HepG2 (cell line): ENCODE measurements around the gene TRAK1. TPM values are rescaled to one million over a fixed set of nuclear protein-coding genes. Genes with fewer than 3 reads are reported as not detected.

Source experiments
- ARID5B ChIP-seq: IDR thresholded peaks from 2 replicates; pipeline ENCODE4 v1.4.0; 2020; ENCODE audit warnings: mild to moderate bottlenecking, missing genetic modification reagents
- DNMT3B ChIP-seq: conservative IDR thresholded peaks from 2 replicates; pipeline ENCODE4 v1.6.1; 2016; ENCODE audit warnings: missing biosample characterization, control low read depth
- MAF1 ChIP-seq: sonication (generic); formaldehyde crosslinking; IDR thresholded peaks from 2 replicates; pipeline ENCODE4 v1.5.0; 2020; ENCODE audit warnings: missing genetic modification reagents, borderline replicate concordance
- SAP130 ChIP-seq: IDR thresholded peaks from 2 replicates; pipeline ENCODE4 v1.6.1; 2016; ENCODE audit warnings: low read depth
- SNRNP70 ChIP-seq: fragments of 200-400 bp; formaldehyde crosslinking; IDR thresholded peaks from 2 replicates; pipeline ENCODE4 v1.6.1; 2017; ENCODE audit warnings: mild to moderate bottlenecking, low read depth, low read length, moderate library complexity
- SOX6 ChIP-seq, 2 experiments: fragments of 450-650 bp in 1 of 2; sonication (generic) in 1 of 2; formaldehyde crosslinking in 1 of 2; IDR thresholded peaks; 2 replicates each; pipeline versions ENCODE4 v1.4.0 to v1.6.1; 2017 to 2020; ENCODE audit warnings: antibody characterized with exemption in 1 of 2, mild to moderate bottlenecking in 1 of 2, missing genetic modification reagents in 1 of 2
- TOE1 ChIP-seq: sonication (generic); formaldehyde crosslinking; IDR thresholded peaks from 2 replicates; pipeline ENCODE4 v1.4.0; 2020; ENCODE audit warnings: mild to moderate bottlenecking, missing genetic modification reagents
- ZBTB44 ChIP-seq: sonication (generic); formaldehyde crosslinking; IDR thresholded peaks from 2 replicates; pipeline ENCODE4 v1.4.0; 2020; ENCODE audit warnings: missing genetic modification reagents
- ZFYVE20 ChIP-seq: sonication (generic); formaldehyde crosslinking; IDR thresholded peaks from 2 replicates; pipeline ENCODE4 v1.8.0; 2023; ENCODE audit warnings: low read depth, mild to moderate bottlenecking, moderate library complexity, missing genetic modification reagents, borderline replicate concordance
- ZNF224 ChIP-seq: sonication (generic); formaldehyde crosslinking; IDR thresholded peaks from 2 replicates; pipeline ENCODE4 v1.5.0; 2020; ENCODE audit warnings: mild to moderate bottlenecking, missing genetic modification reagents
- ZNF253 ChIP-seq: sonication (generic); formaldehyde crosslinking; IDR thresholded peaks from 2 replicates; pipeline ENCODE4 v1.8.0; 2022; ENCODE audit warnings: mild to moderate bottlenecking, missing genetic modification reagents, borderline replicate concordance
- ZNF333 ChIP-seq: sonication (generic); formaldehyde crosslinking; IDR thresholded peaks from 2 replicates; pipeline ENCODE4 v1.4.0; 2020; ENCODE audit warnings: mild to moderate bottlenecking, missing genetic modification reagents, borderline replicate concordance
- ZNF362 ChIP-seq: sonication (generic); formaldehyde crosslinking; IDR thresholded peaks from 2 replicates; pipeline ENCODE4 v1.4.0; 2020; ENCODE audit warnings: missing genetic modification reagents, mild to moderate bottlenecking, borderline replicate concordance
- ZNF546 ChIP-seq: sonication (generic); formaldehyde crosslinking; conservative IDR thresholded peaks from 2 replicates; pipeline ENCODE4 v1.8.1; 2023; ENCODE audit warnings: mild to moderate bottlenecking, missing genetic modification reagents
- ZNF678 ChIP-seq: sonication (generic); formaldehyde crosslinking; IDR thresholded peaks from 2 replicates; pipeline ENCODE4 v1.4.0; 2020; ENCODE audit warnings: mild to moderate bottlenecking, missing genetic modification reagents
- ZNF891 ChIP-seq: sonication (generic); formaldehyde crosslinking; IDR thresholded peaks from 2 replicates; pipeline ENCODE4 v1.5.0; 2020; ENCODE audit warnings: mild to moderate bottlenecking, missing genetic modification reagents
- polyA plus RNA-seq, 8 experiments: library from polyadenylated mRNA; depleted of rRNA in 3 of 8; stranded (reverse) in 7 of 8; unstranded in 1 of 8; fragments of >200 nt; fragmentation: Illumina TruSeq in 4 of 8; extraction: Trizol in 4 of 8; gene quantifications; 2 replicates each; pipeline versions ENCODE4 v1.2.1 to v1.2.3, GENCODE V29; 2011 to 2016; ENCODE audit warnings: low read depth in 4 of 8, missing spikeins in 1 of 8, mixed read lengths in 1 of 8; ENCODE audit not compliant: insufficient read depth in 1 of 8
- total RNA-seq, 5 experiments: library from RNA; depleted of rRNA; stranded (reverse); fragments of >200 nt; fragmentation: Illumina TruSeq; extraction: Trizol; gene quantifications; 2 replicates each; pipeline ENCODE4 v1.2.3, GENCODE V29; 2016; ENCODE audit warnings: low read depth in 1 of 5
- TF ChIP-seq, protein P1 (sequence below): sonication (generic); formaldehyde crosslinking; IDR thresholded peaks from 2 replicates; pipeline ENCODE4 v1.4.0; 2020; ENCODE audit warnings: missing genetic modification reagents, mild to moderate bottlenecking, borderline replicate concordance
- TF ChIP-seq, protein P2 (sequence below): sonication (generic); formaldehyde crosslinking; IDR thresholded peaks from 2 replicates; pipeline ENCODE4 v1.4.0; 2020; ENCODE audit warnings: missing genetic modification reagents

Gene TRAK1
- total and polyA plus RNA-seq, 2 of the 13 experiments (the other 11 are each of a cell fraction or from before 2014, with no cell fraction given), result 20.5 to 46.6 TPM

DNA sequence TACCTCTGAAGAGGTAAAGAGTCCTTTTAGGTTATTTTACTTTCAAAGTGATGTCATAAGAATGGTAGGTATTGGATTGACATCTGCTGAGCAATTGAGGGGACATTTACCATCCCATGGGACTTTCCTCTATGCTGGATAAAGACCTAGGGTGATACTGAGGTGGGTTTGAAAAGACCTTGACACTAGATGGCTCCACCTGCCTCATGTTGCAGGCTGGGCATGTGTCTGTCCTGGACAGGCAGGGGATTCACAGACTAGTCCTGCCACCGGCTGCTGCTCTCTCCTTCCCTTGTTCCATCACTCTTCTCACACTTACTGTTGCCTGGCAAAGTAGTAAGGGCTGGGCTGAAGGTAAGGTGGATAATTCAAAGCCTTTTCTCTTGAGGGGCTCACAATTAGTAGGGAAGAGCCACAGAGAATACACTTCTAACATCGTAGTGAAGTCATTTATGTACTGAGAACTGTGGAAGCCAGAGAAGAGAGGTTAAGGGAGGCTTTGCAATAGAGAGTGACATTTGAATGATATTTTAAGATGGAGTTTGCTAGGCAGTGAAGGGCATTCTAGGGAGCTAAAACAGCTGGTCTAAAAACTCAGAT, 27.7 kb downstream of the TRAK1 start (continued):
- TF ChIP-seq ZFYVE20 (CRISPR knock-in tag), result no peak
- no peak for TF ChIP-seq DNMT3B
- TF ChIP-seq ZNF253 (CRISPR knock-in tag), result no peak
- TF ChIP-seq, protein P1, sequence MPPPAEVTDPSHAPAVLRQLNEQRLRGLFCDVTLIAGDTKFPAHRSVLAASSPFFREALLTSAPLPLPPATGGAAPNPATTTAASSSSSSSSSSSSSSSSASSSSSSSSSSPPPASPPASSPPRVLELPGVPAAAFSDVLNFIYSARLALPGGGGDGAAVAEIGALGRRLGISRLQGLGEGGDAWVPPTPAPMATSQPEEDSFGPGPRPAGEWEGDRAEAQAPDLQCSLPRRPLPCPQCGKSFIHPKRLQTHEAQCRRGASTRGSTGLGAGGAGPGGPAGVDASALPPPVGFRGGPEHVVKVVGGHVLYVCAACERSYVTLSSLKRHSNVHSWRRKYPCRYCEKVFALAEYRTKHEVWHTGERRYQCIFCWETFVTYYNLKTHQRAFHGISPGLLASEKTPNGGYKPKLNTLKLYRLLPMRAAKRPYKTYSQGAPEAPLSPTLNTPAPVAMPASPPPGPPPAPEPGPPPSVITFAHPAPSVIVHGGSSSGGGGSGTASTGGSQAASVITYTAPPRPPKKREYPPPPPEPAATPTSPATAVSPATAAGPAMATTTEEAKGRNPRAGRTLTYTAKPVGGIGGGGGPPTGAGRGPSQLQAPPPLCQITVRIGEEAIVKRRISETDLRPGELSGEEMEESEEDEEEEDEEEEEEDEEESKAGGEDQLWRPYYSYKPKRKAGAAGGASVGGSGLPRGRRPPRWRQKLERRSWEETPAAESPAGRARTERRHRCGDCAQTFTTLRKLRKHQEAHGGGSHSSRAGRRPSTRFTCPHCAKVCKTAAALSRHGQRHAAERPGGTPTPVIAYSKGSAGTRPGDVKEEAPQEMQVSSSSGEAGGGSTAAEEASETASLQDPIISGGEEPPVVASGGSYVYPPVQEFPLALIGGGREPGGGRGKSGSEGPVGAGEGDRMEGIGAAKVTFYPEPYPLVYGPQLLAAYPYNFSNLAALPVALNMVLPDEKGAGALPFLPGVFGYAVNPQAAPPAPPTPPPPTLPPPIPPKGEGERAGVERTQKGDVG (CRISPR knock-in tag), result no peak
- no peak for TF ChIP-seq ZNF333 (CRISPR knock-in tag)
- TF ChIP-seq ZNF362, result no peak
- TF ChIP-seq, protein P2, sequence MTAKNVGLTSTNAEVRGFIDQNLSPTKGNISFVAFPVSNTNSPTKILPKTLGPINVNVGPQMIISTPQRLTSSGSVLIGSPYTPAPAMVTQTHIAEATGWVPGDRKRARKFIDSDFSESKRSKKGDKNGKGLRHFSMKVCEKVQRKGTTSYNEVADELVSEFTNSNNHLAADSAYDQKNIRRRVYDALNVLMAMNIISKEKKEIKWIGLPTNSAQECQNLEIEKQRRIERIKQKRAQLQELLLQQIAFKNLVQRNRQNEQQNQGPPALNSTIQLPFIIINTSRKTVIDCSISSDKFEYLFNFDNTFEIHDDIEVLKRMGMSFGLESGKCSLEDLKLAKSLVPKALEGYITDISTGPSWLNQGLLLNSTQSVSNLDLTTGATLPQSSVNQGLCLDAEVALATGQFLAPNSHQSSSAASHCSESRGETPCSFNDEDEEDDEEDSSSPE (CRISPR knock-in tag), result no peak
- TF ChIP-seq ZBTB44 (CRISPR knock-in tag), result no peak
- 0 out of 2 replicates have a peak, but pooled peaks have one; percentile 43 for TF ChIP-seq TOE1 (CRISPR knock-in tag)
- no peak for TF ChIP-seq SNRNP70
- TF ChIP-seq ZNF546 (CRISPR knock-in tag), result no peak
- no peak for TF ChIP-seq ZNF891 (CRISPR knock-in tag)
- no peak for TF ChIP-seq SOX6 (IDR thresholded peaks at IDR 0.05)
- no peak for TF ChIP-seq SOX6 (CRISPR knock-in tag; IDR thresholded peaks at IDR 0.05)
- no peak for TF ChIP-seq ZNF224 (CRISPR knock-in tag)
- TF ChIP-seq SAP130 (CRISPR knock-in tag), result peak; percentile 28; the same call in 1 of the 2 replicates
- TF ChIP-seq ARID5B (CRISPR knock-in tag), result 0 out of 2 replicates have a peak, but pooled peaks have one; percentile 17
- TF ChIP-seq ZNF678 (CRISPR knock-in tag), result no peak
- no peak for TF ChIP-seq MAF1 (CRISPR knock-in tag)
